Posterior cingulate gyrus (tissue), 11 donors: Measurements from ENCODE around the gene FGFBP1.
"Not testable (repeated sequence)": the region's sequence is repeated elsewhere in the genome, so short reads cannot be mapped to it uniquely, and the experiment has no call there.

Experiments used
- DNase-seq, 10 donors: peaks; one replicate each; pipeline versions ENCODE4 v3.0.0 to v3.0.0-alpha.2; 2020 to 2021; ENCODE audit warnings: mixed read lengths in 3 of 10
- intact Hi-C: fragments of 100-400 bp; cut with DNase I; formaldehyde crosslinking; loops from one replicate; pipeline ENCODE4 v1.15.1; 2023

Gene FGFBP1

GRCh38 chr4:15948826-15949225 is 10.3 kb upstream of the FGFBP1 start:
- intact Hi-C loops = no loop called here
- DNase-seq = no peak

GRCh38 chr4:15947684-15948083 is 9.1 kb upstream of the FGFBP1 start:
- intact Hi-C loops = no loop called here
- DNase-seq = no peak

- DNase-seq = no peak
- intact Hi-C loops = no loop called here
Observed at GRCh38 chr4:15945516-15945915, 7.0 kb upstream of the FGFBP1 start.

- intact Hi-C loops = no loop called here
Observed at GRCh38 chr4:15944895-15945294, 6.4 kb upstream of the FGFBP1 start.

GRCh38 chr4:15942283-15942682 is 3.7 kb upstream of the FGFBP1 start:
- DNase-seq = no peak
- intact Hi-C loops = no loop called here

More at GRCh38 chr4:15944895-15945294, 6.4 kb upstream of the FGFBP1 start:
- DNase-seq = no peak

- no peak for DNase-seq
- intact Hi-C loops = no loop called here
Observed at GRCh38 chr4:15938182-15938581, 358 bp downstream of the FGFBP1 start.

- DNase-seq = no peak
- intact Hi-C loops = no loop called here
Observed at GRCh38 chr4:15936495-15936894, 2.0 kb downstream of the FGFBP1 start.

- intact Hi-C loops = no loop called here
- no peak for DNase-seq
Observed at GRCh38 chr4:15935504-15936402, 2.8 kb downstream of the FGFBP1 start.

- no peak for DNase-seq
- intact Hi-C loops = no loop called here
Observed at GRCh38 chr4:15934259-15934658, 4.3 kb downstream of the FGFBP1 start.

- no peak for DNase-seq
Observed at GRCh38 chr4:15931451-15932210, 6.9 kb downstream of the FGFBP1 start.

GRCh38 chr4:15930314-15930713 is 8.2 kb downstream of the FGFBP1 start:
- DNase-seq = no peak
- intact Hi-C loops = no loop called here

More at GRCh38 chr4:15931451-15932210, 6.9 kb downstream of the FGFBP1 start:
- intact Hi-C loops = no loop called here

- DNase-seq = no peak
- intact Hi-C loops = no loop called here
Observed at GRCh38 chr4:15929540-15929939, 9.0 kb downstream of the FGFBP1 start.

GRCh38 chr4:15928883-15929282 is 9.7 kb downstream of the FGFBP1 start:
- intact Hi-C loops = no loop called here
- DNase-seq = no peak

GRCh38 chr4:15926486-15926885 is 12.1 kb downstream of the FGFBP1 start:
- no peak for DNase-seq
- intact Hi-C loops = no loop called here

- DNase-seq = no peak
- intact Hi-C loops = no loop called here
Observed at GRCh38 chr4:15925830-15926229, 12.7 kb downstream of the FGFBP1 start.

GRCh38 chr4:15921592-15921932 is 17.0 kb downstream of the FGFBP1 start:
- intact Hi-C loops = no loop called here
- no peak for DNase-seq

GRCh38 chr4:15920723-15921591 is 17.6 kb downstream of the FGFBP1 start:
- peak in 7 of 10 donors; percentile 19 to 92 (median 52) for DNase-seq
- intact Hi-C loops = no loop called here

GRCh38 chr4:15918484-15919129 is 19.9 kb downstream of the FGFBP1 start:
- no peak for DNase-seq
- intact Hi-C loops = no loop called here

- intact Hi-C loops = no loop called here
- DNase-seq = no peak
Observed at GRCh38 chr4:15917297-15917696, 21.2 kb downstream of the FGFBP1 start.

- intact Hi-C loops, DNase-seq: not testable (repeated sequence)
Observed at GRCh38 chr4:15916358-15916757, 22.2 kb downstream of the FGFBP1 start.
